T-helper 2 cell treated with Interferon-gamma antibody and Interleukin-4, amounts not matched to agents 5 μg/mL and 100 μg/mL, for 36 hours (primary cell): ENCODE data around the gene TP73.
"Not testable (repeated sequence)": the region's sequence is repeated elsewhere in the genome, so short reads cannot be mapped to it uniquely, and the experiment has no call there.

Source experiments
- DNase-seq: peaks from one replicate; pipeline ENCODE4 v3.0.0; 2021; ENCODE audit warnings: low spot score
- H3K27ac Mint-ChIP-seq: one replicate; pipeline ENCODE4 v1.8.0; 2021; ENCODE audit warnings: mild to moderate bottlenecking, mixed read lengths
- H3K27me3 Mint-ChIP-seq: one replicate; pipeline ENCODE4 v1.8.0; 2021; ENCODE audit warnings: low read depth, mixed read lengths
- H3K36me3 Mint-ChIP-seq: one replicate; pipeline ENCODE4 v1.8.0; 2021; ENCODE audit warnings: low read depth, mixed read lengths
- H3K4me1 Mint-ChIP-seq: one replicate; pipeline ENCODE4 v1.8.0; 2021; ENCODE audit warnings: low read depth, mixed read lengths
- H3K4me3 Mint-ChIP-seq: one replicate; pipeline ENCODE4 v1.8.0; 2022; ENCODE audit warnings: mild to moderate bottlenecking, moderate library complexity, mixed read lengths
- H3K9me3 Mint-ChIP-seq: one replicate; pipeline ENCODE4 v1.8.0; 2021; ENCODE audit warnings: mixed read lengths

The TP73 gene

DNA sequence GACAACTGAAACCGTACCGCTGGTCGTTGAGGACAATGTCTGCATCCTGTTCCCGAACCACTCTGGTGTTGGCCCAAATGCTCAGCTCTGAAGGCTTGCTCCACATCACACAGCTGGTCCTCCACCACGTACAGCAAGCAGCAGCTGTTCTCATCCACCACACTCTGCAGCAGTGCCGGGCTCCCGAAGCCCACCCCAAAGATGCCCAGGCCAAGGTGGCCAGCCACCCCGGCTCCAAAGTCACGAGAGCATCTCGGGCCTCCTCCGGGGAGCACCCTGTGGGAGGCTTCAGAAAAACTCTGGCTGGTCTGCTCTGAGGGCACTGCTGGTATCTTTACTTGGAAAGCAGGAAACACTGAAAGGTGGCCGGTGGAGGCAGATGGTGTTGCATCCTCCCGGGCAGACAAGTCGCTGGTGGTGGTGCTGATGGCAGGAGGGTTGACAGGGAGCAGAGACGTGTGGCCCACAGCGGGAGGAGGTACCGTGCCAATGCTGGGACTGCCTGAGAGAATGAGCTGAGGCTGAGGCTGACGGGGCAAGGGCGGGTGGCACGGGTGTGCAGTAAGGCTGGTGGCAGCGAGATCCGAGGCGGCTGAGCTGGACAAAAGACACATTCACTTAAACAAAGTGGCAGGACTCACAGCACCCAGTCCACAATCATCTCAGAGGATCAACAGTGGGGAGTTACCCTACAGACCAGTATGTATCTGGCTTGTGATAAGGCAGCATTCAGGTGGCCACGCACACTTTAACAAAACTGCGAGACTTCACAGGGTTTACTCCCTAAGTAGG lies 93.5 kb downstream of the TP73 start:
- peak overlapping the region; percentile 34 for H3K27ac Mint-ChIP-seq
- H3K27me3 Mint-ChIP-seq: peaks cover 2% of the 10 kb centered on the region
- no peaks in the 10 kb centered on the region for H3K36me3 Mint-ChIP-seq
- no peak for DNase-seq
- peak overlapping the region; percentile 79 for H3K4me3 Mint-ChIP-seq
- peaks cover 14% of the 10 kb centered on the region for H3K4me1 Mint-ChIP-seq
- H3K9me3 Mint-ChIP-seq: no peaks in the 10 kb centered on the region

- Mint-ChIP-seq H3K9me3 (no peaks in the 10 kb centered on the region), H3K4me3 (peak overlapping the region; percentile 79), H3K27ac (peak overlapping the region; percentile 34), H3K36me3 (no peaks in the 10 kb centered on the region), H3K4me1 (peaks cover 14% of the 10 kb centered on the region), H3K27me3 (peaks cover 2% of the 10 kb centered on the region)
- no peak for DNase-seq
These were observed 94.1 kb downstream of the TP73 start for GRCh38 chr1:3746389-3746829.

- H3K36me3 Mint-ChIP-seq: no peaks in the 10 kb centered on the region
- DNase-seq: peak; percentile 85
These were observed 94.7 kb downstream of the TP73 start for GRCh38 chr1:3746830-3747521.

DNA sequence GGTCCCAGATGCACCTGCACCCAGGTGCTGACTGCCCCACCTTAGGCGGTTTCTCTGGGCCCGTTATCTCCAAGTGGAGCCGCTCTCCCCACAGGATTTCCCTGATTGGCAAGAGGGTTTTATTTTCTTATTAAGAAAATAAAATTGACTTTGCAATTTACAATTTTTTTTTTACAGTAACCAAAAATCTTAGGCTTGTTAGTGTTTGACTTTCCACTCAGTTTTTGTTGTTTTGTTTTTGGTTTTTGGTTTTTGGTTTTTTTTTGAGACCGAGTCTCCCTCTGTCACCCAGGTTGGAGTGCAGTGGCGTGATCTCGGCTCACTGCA lies 95.2 kb downstream of the TP73 start:
- Mint-ChIP-seq H3K27ac (no peak overlapping the region), H3K36me3 (no peaks in the 10 kb centered on the region), H3K4me1 (peaks cover 14% of the 10 kb centered on the region), H3K4me3 (peak overlapping the region; percentile 76), H3K9me3 (no peaks in the 10 kb centered on the region), H3K27me3 (peaks cover 2% of the 10 kb centered on the region)
- no peak for DNase-seq

More at GRCh38 chr1:3746830-3747521, 94.7 kb downstream of the TP73 start:
- Mint-ChIP-seq H3K27ac (peak overlapping the region; percentile 34), H3K9me3 (no peaks in the 10 kb centered on the region), H3K4me1 (peaks cover 14% of the 10 kb centered on the region), H3K27me3 (peaks cover 2% of the 10 kb centered on the region), H3K4me3 (peak overlapping the region; percentile 79)

- no peaks in the 10 kb centered on the region for H3K9me3 Mint-ChIP-seq
- peaks cover 2% of the 10 kb centered on the region for H3K27me3 Mint-ChIP-seq
- no peak for DNase-seq
- no peak overlapping the region for H3K27ac Mint-ChIP-seq
- H3K36me3 Mint-ChIP-seq: no peaks in the 10 kb centered on the region
- H3K4me1 Mint-ChIP-seq: peaks cover 14% of the 10 kb centered on the region
- H3K4me3 Mint-ChIP-seq: peak overlapping the region; percentile 76
These were observed 95.6 kb downstream of the TP73 start for GRCh38 chr1:3747903-3748302.

DNA sequence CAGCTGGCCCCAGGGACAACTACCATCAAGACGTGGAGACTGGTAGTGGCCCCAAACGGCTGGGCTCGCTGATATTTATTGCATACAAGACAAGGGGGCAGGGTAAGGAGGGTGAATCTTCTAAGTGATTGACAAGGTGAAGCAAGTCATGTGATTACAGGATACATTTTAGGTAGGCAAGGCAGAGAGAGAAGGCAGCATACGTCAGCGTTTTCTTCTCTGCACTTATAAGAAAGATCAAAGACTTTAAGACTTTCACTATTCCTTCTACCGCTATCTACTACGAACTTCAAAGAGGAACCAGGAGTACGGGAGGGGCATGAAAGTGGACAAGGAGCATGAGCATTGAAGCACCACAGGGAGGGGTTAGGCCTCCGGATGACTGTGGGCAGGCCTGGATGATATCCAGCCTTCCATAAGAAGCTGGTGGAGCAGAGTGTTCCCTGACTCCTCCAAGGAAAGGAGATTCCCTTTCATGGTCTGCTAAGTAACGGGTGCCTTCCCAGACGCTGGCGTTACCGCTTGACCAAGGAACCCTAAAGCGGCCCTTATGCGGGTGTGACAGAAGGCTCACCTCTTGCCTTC lies 96.1 kb downstream of the TP73 start:
- Mint-ChIP-seq H3K4me3 (peak overlapping the region; percentile 76), H3K4me1 (peaks cover 14% of the 10 kb centered on the region)
- H3K27ac Mint-ChIP-seq: not testable (repeated sequence)

DNA sequence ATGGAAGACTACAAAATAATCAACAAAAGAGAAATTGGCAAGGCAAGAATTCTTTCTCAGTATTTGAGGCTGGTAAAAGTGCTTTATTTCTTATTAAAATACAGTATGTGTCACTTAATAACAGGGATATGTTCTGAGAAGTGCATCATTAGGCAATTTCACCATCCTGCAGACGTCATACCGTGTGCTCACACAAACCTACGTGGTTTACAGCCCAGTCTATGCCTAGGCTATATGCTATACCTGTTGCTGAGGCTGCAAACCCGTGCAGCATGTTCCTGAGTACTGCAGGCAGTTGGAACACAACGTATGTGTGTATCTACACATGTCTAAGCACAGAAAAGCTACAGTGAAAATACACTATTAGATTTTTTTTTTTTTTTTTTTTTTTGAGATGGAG lies 97.2 kb downstream of the TP73 start:
- Mint-ChIP-seq H3K4me3 (no peak overlapping the region), H3K36me3 (no peaks in the 10 kb centered on the region), H3K27ac (no peak overlapping the region), H3K9me3 (no peaks in the 10 kb centered on the region), H3K4me1 (peaks cover 14% of the 10 kb centered on the region), H3K27me3 (peaks cover 2% of the 10 kb centered on the region)
- DNase-seq: no peak

More for the DNA sequence above, 96.1 kb downstream of the TP73 start:
- H3K9me3 Mint-ChIP-seq, DNase-seq, H3K27me3 Mint-ChIP-seq, H3K36me3 Mint-ChIP-seq: not testable (repeated sequence)

GRCh38 chr1:3750741-3751140 lies 98.4 kb downstream of the TP73 start:
- Mint-ChIP-seq H3K27me3 (peaks cover 2% of the 10 kb centered on the region), H3K4me1 (peaks cover 10% of the 10 kb centered on the region), H3K27ac (no peak overlapping the region), H3K4me3 (no peak overlapping the region), H3K36me3 (no peaks in the 10 kb centered on the region), H3K9me3 (no peaks in the 10 kb centered on the region)
- DNase-seq: no peak

GRCh38 chr1:3752400-3752945 lies 100.2 kb downstream of the TP73 start, which contains the start of gene CCDC27:
TSS of gene CCDC27 (plus strand) at chr1:3752450. CDS start at chr1:3752482, 32 bp downstream.
- Mint-ChIP-seq H3K27me3 (peaks cover 2% of the 10 kb centered on the region), H3K4me1 (peaks cover 6% of the 10 kb centered on the region), H3K36me3 (no peaks in the 10 kb centered on the region), H3K27ac (no peak within 1 kb of the TSS), H3K4me3 (no peak within 1 kb of the TSS), H3K9me3 (no peaks in the 10 kb centered on the region)
- no peak for DNase-seq

- peaks cover 2% of the 10 kb centered on the region for H3K27me3 Mint-ChIP-seq
- H3K9me3 Mint-ChIP-seq: no peaks in the 10 kb centered on the region
- no peak overlapping the region for H3K27ac Mint-ChIP-seq
- no peak overlapping the region for H3K4me3 Mint-ChIP-seq
- no peaks in the 10 kb centered on the region for H3K4me1 Mint-ChIP-seq
- no peaks in the 10 kb centered on the region for H3K36me3 Mint-ChIP-seq
- DNase-seq: no peak
These were observed 101.5 kb downstream of the TP73 start for GRCh38 chr1:3753656-3754454.

DNA sequence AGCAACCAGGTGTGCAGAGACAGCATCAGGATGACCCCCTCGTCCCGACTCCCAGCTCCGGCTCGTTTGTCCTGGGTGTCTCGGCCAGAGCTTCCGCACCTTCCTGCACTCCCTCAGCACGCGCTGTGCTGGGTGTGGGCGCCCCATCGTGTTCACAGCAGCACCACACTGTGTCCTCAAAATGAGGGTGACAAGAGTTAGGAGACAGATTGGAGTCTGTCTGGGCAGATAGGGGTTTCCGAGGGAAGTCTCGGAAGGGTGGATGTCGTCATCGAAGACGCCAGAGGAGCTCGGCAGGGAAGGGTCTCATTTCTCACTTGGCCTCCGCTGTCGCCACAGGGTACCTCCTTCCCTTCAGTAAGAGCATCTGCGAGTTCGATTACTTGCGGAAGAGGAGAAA lies 104.1 kb downstream of the TP73 start:
- Mint-ChIP-seq H3K4me1 (no peaks in the 10 kb centered on the region), H3K4me3 (no peak overlapping the region), H3K27me3 (no peaks in the 10 kb centered on the region), H3K36me3 (no peaks in the 10 kb centered on the region), H3K27ac (no peak overlapping the region), H3K9me3 (peaks cover 6% of the 10 kb centered on the region)
- no peak for DNase-seq

GRCh38 chr1:3759164-3759563 lies 106.8 kb downstream of the TP73 start:
- H3K4me1 Mint-ChIP-seq: no peaks in the 10 kb centered on the region
- no peaks in the 10 kb centered on the region for H3K27me3 Mint-ChIP-seq
- no peak overlapping the region for H3K27ac Mint-ChIP-seq
- H3K36me3 Mint-ChIP-seq: no peaks in the 10 kb centered on the region
- no peak overlapping the region for H3K4me3 Mint-ChIP-seq
- H3K9me3 Mint-ChIP-seq: peaks cover 6% of the 10 kb centered on the region
- no peak for DNase-seq

GRCh38 chr1:3759796-3760195 lies 107.5 kb downstream of the TP73 start:
- Mint-ChIP-seq H3K9me3 (peaks cover 6% of the 10 kb centered on the region), H3K36me3 (no peaks in the 10 kb centered on the region), H3K4me3 (no peak overlapping the region), H3K4me1 (no peaks in the 10 kb centered on the region), H3K27me3 (no peaks in the 10 kb centered on the region), H3K27ac (no peak overlapping the region)
- DNase-seq: no peak
